HG03039 (cell line): ENCODE data around the gene LUC7L3.
"Not testable (repeated sequence)": the region's sequence is repeated elsewhere in the genome, so short reads cannot be mapped to it uniquely, and the experiment has no call there.

Experiments
- ATAC-seq: cut with Tn5 transposase; IDR thresholded peaks from one replicate; pipeline ENCODE4 v1.9.1; 2021; ENCODE audit warnings: mild to moderate bottlenecking, moderate library complexity; ENCODE audit not compliant: unreplicated experiment

Gene LUC7L3

DNA sequence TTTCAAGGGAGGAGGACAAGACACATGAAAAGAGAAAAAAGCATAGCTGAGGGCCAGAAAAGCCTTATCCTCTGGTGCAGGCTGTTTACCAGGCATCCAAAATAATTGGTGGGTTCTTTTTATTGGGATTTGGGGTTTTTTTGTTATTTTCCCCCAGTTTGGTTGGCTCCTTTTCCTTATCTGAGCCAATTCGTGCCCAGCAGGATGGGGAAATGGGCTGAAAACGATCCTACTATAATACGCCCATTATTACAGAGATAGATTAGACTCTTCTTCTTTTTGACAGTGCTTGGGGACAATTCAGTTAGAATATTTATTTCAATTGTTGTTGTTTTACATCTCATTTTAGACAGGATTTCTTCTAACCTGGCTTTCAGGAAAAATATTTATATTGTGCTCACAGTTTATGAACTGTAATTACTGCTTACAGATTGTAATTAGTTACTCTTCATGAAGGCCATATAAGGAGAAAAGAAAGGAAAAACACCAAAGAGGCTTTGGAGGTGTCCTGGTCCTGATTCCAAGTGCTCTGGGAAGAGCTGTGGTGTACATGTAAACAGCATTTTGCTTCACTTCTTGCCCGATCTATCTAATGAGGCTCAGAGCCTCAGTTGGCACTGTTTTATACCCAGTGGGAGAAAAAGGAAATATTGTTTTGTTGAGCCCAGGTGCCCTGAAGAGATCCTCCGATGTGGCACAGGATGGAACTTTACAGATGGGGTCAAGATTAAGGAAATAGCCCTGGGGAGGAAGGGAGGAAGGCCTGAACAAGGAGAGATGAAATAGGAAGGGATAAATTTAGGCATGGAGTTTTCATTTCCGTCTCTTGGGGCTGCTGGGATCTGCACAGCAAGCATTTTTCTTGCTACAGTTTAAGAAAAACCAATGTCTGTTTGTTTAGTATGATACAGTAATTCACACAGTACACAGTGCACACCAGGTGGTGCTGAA is 11.1 kb upstream of the LUC7L3 start:
- no peak for ATAC-seq

DNA sequence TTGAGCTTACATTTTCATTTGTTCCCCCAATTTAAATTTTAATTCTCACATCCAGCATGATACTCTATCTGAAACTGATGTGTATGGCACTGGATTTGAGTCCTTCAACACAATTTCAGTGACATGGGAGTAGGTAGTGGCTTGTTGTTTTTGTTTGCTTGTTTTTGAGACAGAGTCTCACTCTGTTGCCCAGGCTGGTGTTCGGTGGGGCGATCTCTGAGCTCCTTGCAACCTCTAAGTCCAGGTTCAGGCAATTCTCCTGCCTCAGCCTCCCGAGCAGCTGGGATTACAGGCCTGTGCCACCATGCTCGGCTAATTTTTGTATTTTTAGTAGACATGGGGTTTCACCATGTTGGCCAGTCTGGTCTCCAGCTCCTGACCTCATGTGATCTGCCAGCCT is 10.3 kb upstream of the LUC7L3 start:
- ATAC-seq = not testable (repeated sequence)

DNA sequence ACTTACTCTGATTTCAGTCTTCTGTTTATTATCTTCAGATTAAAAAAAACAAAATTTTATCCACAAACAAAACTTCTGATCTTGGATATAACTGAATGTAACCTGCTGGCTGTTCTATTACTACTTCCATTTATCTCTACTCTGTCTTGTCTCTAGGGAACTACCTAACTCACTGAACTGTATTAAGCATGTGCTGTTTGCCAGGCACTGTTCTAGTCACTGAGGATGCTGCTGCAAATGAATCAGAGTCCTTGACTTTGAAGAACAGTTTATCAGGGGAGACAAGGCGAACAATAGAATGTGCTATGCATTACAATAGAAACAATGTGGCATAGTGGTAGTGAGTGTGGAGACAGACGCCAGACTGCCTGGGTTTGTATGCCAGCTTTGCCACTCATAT is 9.4 kb upstream of the LUC7L3 start:
- no peak for ATAC-seq

DNA sequence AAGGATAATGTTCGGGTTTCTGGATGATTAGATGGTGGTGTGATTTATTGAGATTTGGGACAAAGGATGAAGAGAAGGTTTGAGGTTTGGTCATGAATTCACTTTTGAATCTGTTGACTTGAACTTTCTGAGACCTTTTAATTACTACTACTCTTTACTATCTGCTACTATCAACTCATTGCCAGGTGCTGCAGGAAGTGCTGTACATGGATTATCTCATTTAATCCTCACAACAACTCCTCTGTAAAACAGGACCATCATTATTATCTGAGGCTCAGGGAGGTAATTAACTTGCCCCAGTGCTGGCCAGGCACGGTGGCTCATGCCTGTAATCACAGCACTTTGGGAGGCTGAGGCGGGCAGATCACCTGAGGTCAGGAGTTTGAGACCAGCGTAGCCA is 8.8 kb upstream of the LUC7L3 start:
- ATAC-seq = no peak

DNA sequence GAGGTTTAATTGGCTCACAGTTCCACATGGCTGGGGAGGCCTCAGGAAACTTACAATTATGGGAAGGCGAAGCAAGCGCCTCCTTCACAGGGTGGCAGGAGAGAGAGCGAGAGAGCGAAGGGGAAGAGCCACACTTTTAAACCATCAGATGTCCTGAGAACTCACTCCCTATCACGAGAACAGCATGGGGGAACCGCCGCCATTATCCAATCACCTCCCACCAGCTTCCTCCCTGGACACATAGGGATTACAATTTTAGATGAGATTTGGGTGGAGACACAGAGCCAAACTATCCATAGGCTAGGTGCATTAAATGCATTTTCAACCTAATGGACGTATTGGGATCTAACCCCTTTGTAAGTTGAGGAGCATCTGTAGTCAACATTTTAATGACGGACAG is 6.8 kb upstream of the LUC7L3 start:
- ATAC-seq = no peak

DNA sequence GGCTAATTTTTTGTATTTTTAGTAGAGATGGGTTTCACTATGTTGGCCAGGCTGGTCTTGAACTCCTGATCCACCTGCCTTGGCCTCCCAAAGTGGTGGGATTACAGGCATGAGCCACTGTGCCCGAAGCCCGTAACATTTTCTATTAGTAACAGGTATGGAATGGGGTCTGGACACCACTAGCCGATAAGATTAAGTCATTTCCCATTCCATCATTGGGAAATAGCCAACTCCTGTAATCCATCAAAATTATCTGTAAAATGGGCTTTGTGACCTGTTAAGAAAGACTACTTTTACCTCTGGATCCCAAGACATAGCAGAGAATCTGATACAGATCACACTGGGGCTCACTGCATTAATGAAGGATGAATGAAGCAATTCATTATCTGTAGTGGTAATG is 3.9 kb upstream of the LUC7L3 start:
- ATAC-seq = no peak

DNA sequence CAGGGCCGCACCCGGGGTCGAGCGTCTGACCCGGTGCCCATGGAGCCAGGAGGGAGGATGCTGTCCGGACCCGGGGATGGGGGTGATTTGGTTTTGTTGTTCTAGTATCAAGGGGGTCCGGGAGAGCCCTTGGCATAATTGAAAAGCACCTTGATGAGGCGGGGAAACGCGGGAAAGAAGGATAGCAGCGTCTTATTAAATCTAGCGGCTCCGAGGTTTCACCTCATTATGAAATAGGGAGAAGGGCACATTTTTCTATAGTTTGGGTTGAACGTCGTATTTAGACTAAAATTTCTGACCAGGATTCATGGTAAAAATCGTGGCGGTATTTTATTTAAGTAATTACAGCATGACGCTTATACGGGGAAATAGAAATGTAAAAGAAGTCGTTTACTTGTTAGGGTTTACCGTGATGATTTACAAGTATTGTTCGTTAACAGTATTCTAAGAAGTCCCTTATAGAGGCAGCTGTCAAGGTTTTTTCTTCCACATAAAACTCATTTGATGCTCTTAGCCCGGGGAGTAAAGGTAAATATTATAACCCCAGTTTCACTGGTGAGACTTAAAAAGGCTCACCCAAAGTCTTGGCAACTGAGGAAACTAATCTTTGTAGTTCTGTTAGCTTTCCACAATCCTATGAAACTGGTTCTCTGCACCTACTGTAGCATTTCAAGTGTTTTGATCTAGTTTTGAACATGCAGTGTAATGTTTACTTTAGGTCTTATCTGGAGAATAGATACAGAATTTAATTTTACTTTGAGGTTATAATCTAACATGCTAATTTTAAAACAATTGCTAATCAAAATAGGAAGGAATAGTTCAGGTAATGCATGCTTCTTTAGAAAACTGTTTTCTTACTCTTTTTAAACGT is 756 bp downstream of the LUC7L3 start:
- ATAC-seq = no peak

DNA sequence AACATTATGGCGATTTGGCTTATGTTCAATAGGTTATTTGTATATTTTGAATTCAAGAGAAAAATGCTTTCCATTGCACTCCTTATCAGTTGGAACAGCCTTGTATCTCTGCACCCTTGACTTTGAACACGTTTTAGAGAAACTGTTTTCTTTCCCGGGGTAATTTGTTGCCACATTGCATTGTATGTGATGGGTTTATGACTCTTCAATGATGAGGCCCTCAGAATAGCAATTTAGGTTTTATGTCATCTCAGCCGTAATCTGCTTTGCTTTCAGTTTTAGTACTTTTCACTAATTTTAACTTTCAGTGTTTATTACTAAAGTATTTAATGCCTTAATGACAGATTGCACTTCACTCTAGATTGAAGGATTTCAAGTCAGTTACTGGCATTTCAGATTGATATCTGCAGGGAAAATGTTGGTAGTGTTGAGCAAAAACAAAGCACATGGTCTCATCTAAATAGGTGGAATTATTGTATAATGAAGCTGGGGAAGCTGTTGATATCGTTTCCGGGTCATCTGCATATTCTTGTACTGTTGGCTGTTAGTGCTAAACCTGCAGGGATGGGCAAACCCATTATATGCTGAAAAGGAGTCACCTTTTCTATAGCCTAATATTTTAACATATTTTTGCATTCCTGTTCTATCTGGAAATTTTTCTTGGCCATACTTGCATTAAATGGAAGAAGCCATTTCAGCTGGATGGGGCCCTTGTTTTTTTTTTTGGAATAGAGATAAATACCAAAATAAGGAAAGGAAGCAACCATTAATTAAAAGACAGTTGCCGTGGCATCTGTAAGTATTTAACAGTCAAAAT is 2.0 kb downstream of the LUC7L3 start:
- no peak for ATAC-seq

DNA sequence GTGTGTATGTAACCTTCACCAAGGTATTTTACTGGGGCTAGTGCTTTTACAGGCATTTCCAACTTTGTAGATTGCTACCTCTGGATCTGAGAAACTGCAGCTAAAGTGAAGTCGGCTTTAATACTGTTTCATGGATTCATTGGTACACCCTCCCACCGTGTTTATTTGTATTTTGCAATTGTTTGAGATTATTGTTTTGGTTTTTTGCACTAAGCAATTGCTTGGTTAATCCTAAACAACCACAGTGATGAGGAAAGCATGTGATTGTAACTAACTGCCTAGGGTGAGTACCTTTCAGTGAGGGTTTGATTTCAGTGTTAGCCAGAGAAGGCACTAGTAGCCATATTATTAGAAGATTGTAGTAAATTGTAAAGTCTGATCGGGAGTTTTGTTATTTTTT is 3.3 kb downstream of the LUC7L3 start:
- ATAC-seq = no peak

DNA sequence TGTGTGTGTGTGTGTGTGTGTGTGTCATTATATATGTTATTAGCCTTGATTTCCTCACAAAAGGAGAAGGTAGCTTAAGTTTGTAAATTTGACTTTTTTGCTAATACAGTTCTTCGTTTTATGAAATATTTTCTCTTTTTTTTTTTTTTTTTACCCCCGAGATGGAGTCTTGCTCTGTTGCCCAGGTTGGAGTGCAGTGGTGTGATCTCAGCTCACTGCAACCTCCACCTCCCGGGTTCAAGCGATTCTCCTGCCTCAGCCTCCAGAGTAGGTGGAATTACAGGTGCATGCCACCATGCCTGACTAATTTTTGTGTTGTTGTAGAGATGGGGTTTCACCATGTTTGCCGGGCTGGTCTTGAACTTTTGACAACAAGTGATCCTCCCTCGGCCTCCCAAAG is 5.2 kb downstream of the LUC7L3 start:
- not testable (repeated sequence) for ATAC-seq

DNA sequence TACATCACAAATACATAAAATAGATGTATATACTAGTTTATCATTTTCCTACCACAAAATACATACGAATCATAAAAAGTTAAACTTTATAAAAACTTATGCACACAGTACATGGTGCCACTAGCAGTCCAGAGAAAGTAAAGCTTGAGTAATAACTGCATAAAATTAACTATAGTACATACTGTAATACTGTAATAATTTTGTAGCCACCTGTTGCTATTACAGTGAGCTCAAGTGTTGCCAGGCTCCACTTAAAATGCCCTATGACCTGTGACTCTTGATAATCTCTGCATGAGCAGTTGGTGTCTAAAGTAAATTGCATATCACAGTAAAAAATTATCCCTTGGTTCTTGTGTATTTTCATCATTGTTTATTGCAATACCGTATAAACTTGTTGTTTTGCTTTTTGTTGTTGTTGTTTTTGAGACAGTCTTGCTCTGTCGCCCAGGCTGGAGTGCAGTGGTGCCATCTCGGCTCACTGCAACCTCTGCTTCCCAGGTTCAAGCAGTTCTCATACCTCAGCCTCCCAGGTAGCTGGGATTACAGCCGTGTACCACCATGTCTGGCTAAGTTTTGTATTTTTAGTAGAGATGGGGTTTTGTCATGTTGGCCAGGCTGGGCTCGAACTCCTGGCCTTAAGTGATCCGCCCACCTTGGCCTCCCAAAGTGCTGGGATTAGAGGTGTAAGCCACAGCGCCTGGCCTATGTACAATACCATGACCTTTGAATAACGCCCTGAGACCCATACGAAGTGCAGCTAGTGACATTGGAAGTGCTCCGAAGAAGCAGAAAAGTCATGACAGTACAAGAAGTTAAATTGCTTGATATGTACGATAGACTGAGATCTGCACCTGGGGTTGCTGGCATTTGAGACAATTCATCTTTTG is 6.6 kb downstream of the LUC7L3 start:
- no peak for ATAC-seq

DNA sequence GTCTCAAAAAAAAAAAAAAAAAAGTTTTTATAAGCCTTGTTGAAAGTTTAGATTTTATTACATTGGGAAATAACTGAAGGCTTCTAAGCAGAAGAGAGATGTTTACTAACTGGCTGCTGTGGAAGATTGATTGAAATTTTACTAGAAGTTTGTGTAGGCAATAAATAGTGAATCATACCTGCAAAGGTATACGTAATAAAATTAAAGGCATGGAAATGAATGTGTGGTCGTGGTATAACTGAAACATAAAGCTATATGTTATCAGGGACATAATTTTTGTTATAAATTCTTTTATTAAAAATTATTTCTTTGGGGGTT is 8.7 kb downstream of the LUC7L3 start:
- no peak for ATAC-seq

DNA sequence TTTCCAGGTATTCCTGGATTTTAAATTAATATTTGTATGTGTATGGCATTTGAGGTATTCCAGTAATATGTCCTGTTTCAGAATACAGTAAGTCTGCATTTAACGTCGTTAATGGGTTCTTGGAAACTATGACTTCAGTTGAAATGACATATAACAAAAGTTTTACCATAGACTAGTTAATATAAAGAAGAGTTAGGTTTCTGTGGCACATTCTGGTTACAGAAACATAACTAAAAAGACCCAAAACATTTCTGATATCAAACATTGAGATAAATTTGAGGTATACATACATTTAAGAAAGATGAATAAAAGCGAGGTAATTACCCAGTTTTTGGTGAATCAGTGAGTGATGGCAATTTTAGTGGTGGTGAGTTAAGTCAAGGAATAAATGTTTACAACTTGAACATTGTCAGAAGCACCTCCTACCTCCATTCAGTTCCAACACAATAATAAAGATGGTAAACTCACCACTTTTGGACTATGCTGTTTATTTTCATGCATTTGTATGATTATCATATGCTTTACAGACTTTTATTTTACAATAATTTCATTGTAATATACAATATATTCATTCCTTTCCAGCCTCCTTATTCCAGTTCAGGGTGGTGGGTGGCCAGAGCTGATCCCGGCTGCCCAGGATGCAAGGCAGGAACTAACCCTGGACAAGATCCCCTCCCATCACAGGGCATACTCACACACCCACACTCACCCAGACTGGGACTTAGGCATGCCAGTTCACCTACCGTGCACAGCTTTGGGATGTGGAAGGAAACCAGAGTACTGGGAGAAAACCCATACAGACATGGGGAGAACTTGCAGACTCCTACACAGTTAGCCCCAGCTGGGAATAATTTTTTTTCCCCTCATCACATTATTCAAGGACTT is 9.7 kb downstream of the LUC7L3 start:
- ATAC-seq = no peak

DNA sequence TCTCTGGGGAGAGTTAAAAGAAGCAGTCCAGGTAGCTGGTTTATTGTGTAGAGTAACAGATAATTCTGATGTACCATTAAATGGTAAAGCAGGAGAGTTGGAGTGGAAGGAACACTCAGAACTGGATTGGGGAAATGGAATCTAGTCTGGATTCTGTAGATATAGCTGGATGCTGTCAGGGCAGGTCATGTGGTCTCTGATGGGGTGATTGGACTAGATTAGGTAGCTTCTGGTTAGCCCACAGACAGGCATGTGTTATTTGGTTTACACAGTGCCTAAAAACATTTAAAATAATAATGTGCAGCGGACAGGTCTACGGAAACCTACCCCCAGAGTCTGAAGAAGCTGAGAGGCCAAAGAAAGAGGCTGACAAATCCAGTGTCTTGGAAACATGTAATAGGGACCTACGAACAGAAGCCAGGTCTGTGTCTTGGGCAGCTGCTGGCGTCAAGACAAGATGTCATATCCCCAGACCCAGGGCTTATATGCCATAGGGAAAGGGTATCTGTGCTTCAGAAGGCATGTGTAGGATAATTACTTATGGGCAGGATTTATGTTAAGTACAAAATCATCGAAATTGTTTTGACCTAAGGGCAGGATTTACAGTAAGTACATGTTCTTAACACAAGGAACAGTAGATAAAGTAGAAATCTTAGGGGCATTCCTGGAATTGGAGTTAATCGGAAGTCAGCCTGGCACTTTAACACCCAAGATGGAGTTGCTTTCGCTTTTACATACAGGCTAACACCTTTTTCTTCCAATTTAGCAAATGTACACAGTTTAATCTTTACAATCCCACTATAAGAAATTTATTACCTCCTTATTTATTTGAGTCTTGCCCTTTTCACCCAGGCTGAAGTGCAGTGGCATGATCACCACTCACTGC is 12.4 kb downstream of the LUC7L3 start:
- no peak for ATAC-seq

DNA sequence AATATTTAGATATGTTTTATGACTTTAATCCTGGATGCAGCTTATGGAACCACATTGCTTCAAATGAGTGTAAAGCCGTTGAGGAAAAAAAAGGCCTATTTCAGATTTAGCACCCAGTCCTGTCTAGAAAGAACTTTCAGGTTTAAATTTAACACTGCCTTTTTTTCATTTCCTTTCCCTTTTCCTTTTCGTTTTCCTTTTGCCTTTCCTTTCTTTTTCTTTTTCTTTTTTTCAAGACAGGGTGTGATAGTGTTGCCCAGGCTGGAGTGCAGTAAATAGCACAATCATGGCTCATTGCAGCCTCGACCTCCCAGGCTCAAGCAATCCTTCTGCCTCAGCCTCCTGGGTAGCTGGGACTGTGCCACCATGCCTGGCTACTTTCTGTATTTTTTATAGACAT is 15.9 kb downstream of the LUC7L3 start:
- ATAC-seq = no peak

DNA sequence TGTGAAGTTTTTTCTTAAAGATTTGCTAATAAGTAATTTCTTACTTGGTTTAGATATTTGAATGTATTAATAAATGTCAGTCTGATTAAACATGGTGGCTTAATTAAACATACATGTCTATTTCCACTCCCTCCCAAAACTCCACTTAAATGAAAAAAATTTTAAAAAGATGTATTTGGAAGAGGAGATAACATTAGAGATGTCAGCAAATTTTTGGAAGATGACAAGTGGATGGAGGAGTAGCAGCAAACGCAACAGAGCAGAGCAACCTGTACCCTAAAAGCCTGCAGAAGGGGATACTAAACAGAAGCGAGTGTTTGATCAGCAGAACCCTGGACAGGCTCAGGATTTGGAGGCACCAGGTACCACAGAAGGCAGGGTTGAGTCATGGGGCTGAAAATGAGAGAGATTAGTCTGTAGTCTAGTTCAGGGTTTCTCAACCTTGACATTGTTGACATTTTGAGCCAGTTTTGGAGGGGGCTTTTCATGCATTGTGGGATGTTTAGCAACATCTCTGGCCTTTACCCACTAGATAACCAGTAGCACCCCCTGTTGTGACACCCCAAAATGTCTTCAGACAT is 17.8 kb downstream of the LUC7L3 start:
- no peak for ATAC-seq

DNA sequence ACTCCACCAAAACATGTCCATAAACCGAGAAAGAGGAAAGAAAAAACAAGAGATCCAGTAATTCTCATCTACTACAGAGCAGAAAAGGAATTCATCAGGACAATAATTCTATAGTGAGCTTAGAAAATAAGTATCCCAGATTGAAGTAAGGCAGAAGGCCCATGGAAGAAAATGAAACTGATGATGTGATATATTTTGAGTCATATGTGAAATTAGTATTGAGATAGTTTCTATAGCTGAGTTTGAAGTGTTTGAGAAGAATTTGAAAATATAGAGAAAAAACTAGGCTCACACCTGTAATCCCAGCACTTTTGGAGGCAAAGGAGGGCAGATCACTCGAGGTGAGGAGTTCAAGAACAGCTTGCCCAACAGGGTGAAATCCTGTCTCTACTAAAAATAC is 19.7 kb downstream of the LUC7L3 start:
- no peak for ATAC-seq

DNA sequence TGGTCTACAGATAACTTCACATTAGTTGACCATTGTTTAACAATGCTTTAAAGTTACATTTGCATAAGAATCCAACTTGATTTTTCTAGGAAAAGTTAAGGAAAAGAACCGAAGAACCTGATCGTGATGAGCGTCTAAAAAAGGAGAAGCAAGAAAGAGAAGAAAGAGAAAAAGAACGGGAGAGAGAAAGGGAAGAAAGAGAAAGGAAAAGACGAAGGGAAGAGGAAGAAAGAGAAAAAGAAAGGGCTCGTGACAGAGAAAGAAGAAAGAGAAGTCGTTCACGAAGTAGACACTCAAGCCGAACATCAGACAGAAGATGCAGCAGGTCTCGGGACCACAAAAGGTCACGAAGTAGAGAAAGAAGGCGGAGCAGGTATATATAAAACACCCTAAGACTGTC is 26.2 kb downstream of the LUC7L3 start:
- ATAC-seq = no peak
